Measurements from ENCODE around the gene NHS. TPM values are rescaled to one million over a fixed set of nuclear protein-coding genes. Genes with fewer than 3 reads are reported as not detected.

The NHS gene
- total RNA-seq, 1 donor from 2014 or later, result 12.1 TPM

GRCh38 chrX:17473021-17473420 is 98.0 kb downstream of the NHS start:
- Mint-ChIP-seq H3K9me3 (no peaks in the 10 kb centered on the region), H3K27ac (no peak overlapping the region), H3K4me1 (peaks cover 11% of the 10 kb centered on the region), H3K27me3 (ENCODE audit: insufficient read depth, low read depth) (no peaks in the 10 kb centered on the region), H3K4me3 (no peak overlapping the region), H3K36me3 (no peaks in the 10 kb centered on the region)
- Histone ChIP-seq H3F3A (ENCODE audit: low read depth) (no peaks in the 10 kb centered on the region), H3K4me2 (no peak overlapping the region), H4K20me1 (ENCODE audit: low read depth) (no peaks in the 10 kb centered on the region), H3K79me2 (ENCODE audit: low read depth) (no peaks in the 10 kb centered on the region), H3K9me3 (ENCODE audit: low read depth) (peaks cover 4% of the 10 kb centered on the region), H3K4me3 (no peak overlapping the region), H3K27me3 (no peaks in the 10 kb centered on the region), H3K9ac (no peak overlapping the region), H2AFZ (replicated peaks) (no peak overlapping the region), H3K36me3 (no peaks in the 10 kb centered on the region), H3K27ac (no peak overlapping the region), H3K4me1 (peaks cover 3% of the 10 kb centered on the region)
- TF ChIP-seq EZH2 (IDR thresholded peaks at IDR 0.05) (no peak), CTCF (IDR thresholded peaks at IDR 0.05) (no peak), EZH2phosphoT487 (IDR thresholded peaks at IDR 0.05) (no peak)
- no peak for DNase-seq (ENCODE audit: low spot score)

DNA sequence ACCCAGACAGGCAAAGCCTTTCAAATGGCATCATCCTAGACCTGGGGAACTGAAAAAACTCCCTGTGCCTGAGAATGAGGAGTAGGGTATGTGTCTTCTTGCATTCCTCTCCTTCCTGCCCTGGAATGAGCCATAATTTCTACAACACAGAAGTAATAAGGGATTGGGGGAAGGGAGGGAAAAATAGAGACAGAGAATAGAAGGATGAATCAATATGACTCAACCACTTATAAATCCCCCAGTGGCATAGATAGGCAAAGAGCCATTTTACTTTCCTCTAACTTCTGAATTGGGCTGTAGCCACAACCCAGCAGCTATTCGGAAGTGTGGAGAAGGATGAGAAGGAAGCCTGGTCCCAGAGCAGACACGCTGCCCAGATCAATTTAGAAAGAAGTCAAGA is 99.9 kb downstream of the NHS start:
- Histone ChIP-seq H3K36me3 (no peaks in the 10 kb centered on the region), H4K20me1 (ENCODE audit: low read depth) (no peaks in the 10 kb centered on the region), H3K79me2 (ENCODE audit: low read depth) (no peaks in the 10 kb centered on the region), H2AFZ (replicated peaks) (no peak overlapping the region), H3K4me3 (no peak overlapping the region), H3K27me3 (no peaks in the 10 kb centered on the region), H3K9ac (no peak overlapping the region), H3K9me3 (ENCODE audit: low read depth) (peaks cover 4% of the 10 kb centered on the region), H3K27ac (no peak overlapping the region), H3F3A (ENCODE audit: low read depth) (no peaks in the 10 kb centered on the region), H3K4me1 (peaks cover 3% of the 10 kb centered on the region), H3K4me2 (no peak overlapping the region)
- TF ChIP-seq CTCF (IDR thresholded peaks at IDR 0.05), result no peak
- no peak for TF ChIP-seq EZH2 (IDR thresholded peaks at IDR 0.05)
- TF ChIP-seq EZH2phosphoT487 (IDR thresholded peaks at IDR 0.05), result no peak
- Mint-ChIP-seq H3K4me3 (no peak overlapping the region), H3K27ac (no peak overlapping the region), H3K9me3 (peaks cover 4% of the 10 kb centered on the region), H3K4me1 (peaks cover 11% of the 10 kb centered on the region), H3K27me3 (ENCODE audit: insufficient read depth, low read depth) (no peaks in the 10 kb centered on the region), H3K36me3 (no peaks in the 10 kb centered on the region)
- no peak for DNase-seq (ENCODE audit: low spot score)

DNA sequence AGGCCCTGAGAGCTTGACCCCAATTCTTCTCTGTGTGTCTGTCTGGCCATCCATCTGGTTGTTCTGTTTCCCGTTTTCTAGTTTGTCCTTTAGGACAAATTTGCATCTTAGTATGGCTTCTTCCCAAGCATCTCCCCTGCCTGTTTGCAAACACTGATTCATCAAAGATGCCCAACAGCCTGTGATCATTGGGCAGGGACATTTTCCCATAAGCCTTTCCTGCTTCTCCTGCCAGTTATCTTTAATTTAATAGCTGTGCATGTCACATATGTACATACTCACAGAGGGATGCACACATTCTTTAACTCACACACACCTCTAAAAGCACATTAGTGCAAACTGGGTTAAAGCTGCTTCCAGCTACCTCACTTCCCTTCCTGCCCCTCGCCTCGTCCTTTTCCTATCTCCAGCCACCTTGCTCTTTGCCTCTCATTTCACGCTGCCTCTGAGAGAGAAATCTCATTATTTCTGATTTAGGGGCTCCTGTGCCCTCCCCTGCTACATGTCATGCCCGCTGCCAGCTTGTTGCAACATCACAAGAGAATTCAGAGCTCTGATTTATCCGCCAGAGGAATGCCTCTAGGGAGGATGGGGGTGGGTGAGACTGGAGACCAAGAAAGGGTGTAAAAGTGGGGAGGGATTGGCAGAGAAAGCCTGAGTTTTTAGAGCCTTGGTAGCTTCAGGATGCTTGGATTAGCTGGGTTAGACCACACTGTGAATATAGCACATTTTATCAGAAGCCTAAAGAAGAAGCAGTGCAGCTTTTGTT is 100.6 kb downstream of the NHS start:
- Mint-ChIP-seq H3K27ac (no peak overlapping the region), H3K4me1 (peaks cover 11% of the 10 kb centered on the region), H3K4me3 (no peak overlapping the region), H3K27me3 (ENCODE audit: insufficient read depth, low read depth) (no peaks in the 10 kb centered on the region), H3K9me3 (peaks cover 4% of the 10 kb centered on the region), H3K36me3 (no peaks in the 10 kb centered on the region)
- H3K27me3 ChIP-seq, result no peaks in the 10 kb centered on the region
- no peak overlapping the region for H2AFZ ChIP-seq (replicated peaks)
- H3K4me1 ChIP-seq, result peaks cover 3% of the 10 kb centered on the region
- H3K9me3 ChIP-seq (ENCODE audit: low read depth), result peaks cover 4% of the 10 kb centered on the region
- DNase-seq (ENCODE audit: low spot score), result no peak
- H3K9ac ChIP-seq, result no peak overlapping the region
- H3K4me2 ChIP-seq, result no peak overlapping the region
- H3K79me2 ChIP-seq (ENCODE audit: low read depth), result no peaks in the 10 kb centered on the region
- H3K4me3 ChIP-seq, result no peak overlapping the region
- no peaks in the 10 kb centered on the region for H3K36me3 ChIP-seq
- H3K27ac ChIP-seq, result no peak overlapping the region
- H4K20me1 ChIP-seq (ENCODE audit: low read depth), result no peaks in the 10 kb centered on the region
- no peaks in the 10 kb centered on the region for H3F3A ChIP-seq (ENCODE audit: low read depth)
- TF ChIP-seq EZH2phosphoT487 (IDR thresholded peaks at IDR 0.05) (no peak), EZH2 (IDR thresholded peaks at IDR 0.05) (no peak), CTCF (IDR thresholded peaks at IDR 0.05) (no peak)

Data from neural progenitor cell (in vitro differentiated cells).